Astrocyte (in vitro differentiated cells and primary cell): ENCODE data around the gene ESRRB.

Source experiments
- CTCF ChIP-seq: IDR thresholded peaks from 2 replicates; pipeline ENCODE4 v1.5.1; 2011; ENCODE audit warnings: low read depth, mild to moderate bottlenecking, inconsistent platforms, low read length, moderate library complexity; ENCODE audit not compliant: insufficient read depth
- EZH2 ChIP-seq: IDR thresholded peaks from 2 replicates; pipeline ENCODE4 v1.6.1; 2012; ENCODE audit warnings: mild to moderate bottlenecking, low read length, inconsistent platforms; ENCODE audit not compliant: insufficient read depth

GRCh38 chr14:76464856-76465255 is 88.9 kb downstream of the ESRRB start:
- TF ChIP-seq CTCF (no peak), EZH2 (no peak)
